ENCODE results near the gene THSD7A.

DNA sequence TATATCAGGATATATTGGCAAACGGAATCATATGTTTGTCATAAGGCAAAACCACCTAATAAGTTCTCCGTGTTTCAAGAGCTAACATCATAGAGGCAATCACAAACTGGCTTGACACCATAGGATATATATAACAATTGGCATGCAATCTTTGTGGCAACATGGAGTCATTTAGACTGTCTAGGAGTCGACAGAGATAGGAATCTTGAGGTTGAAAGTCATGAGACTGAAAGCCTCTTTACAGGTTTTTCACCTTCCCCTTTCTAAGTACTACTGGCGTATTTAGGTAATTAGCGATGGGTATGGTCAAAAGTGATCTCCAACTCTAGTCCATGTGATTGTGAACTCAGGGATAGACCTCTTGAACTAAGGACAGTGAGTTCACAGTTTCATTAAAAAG, 63.7 kb downstream of the THSD7A start:
- TF ChIP-seq TAF1 (IDR thresholded peaks at IDR 0.05; ENCODE audit: borderline replicate concordance, low read depth, low read length) (no peak), POLR2A (IDR thresholded peaks at IDR 0.05; ENCODE audit: low read depth, low read length) (no peak), POLR2AphosphoS5 (IDR thresholded peaks at IDR 0.05; ENCODE audit: low read depth, low read length) (no peak)

Measured in GM12892 (cell line).